ENCODE measurements around the gene UNC13B.
"Not testable (repeated sequence)": the region's sequence is repeated elsewhere in the genome, so short reads cannot be mapped to it uniquely, and the experiment has no call there.

The UNC13B gene

DNA sequence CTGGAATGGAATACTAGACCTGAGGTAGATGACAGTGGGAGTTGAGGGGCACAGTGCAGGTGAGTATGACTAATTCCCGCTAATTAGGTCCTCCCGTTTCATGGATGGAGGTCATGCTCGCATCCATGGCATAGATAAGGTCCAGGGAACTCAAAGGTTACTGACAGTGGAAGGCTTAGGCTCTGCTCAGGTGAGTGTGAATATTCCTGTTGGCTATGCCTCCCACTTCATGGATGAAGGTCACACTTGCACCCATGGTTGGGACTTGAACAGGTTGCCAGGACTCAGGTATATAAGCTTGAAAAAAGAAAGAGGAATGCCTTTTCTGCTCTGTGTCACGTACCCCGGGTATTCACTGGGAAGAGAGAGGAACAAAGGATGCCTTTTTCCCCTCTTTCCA is 19.8 kb upstream of the UNC13B start:
- no peak for DNase-seq (ENCODE audit: low read depth)
- TF ChIP-seq, protein P1, sequence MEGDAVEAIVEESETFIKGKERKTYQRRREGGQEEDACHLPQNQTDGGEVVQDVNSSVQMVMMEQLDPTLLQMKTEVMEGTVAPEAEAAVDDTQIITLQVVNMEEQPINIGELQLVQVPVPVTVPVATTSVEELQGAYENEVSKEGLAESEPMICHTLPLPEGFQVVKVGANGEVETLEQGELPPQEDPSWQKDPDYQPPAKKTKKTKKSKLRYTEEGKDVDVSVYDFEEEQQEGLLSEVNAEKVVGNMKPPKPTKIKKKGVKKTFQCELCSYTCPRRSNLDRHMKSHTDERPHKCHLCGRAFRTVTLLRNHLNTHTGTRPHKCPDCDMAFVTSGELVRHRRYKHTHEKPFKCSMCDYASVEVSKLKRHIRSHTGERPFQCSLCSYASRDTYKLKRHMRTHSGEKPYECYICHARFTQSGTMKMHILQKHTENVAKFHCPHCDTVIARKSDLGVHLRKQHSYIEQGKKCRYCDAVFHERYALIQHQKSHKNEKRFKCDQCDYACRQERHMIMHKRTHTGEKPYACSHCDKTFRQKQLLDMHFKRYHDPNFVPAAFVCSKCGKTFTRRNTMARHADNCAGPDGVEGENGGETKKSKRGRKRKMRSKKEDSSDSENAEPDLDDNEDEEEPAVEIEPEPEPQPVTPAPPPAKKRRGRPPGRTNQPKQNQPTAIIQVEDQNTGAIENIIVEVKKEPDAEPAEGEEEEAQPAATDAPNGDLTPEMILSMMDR (conservative IDR thresholded peaks at IDR 0.05; ENCODE audit: low read length): no peak
- no peak overlapping the region for H3K4me3 ChIP-seq (ENCODE audit: low read length)

DNA sequence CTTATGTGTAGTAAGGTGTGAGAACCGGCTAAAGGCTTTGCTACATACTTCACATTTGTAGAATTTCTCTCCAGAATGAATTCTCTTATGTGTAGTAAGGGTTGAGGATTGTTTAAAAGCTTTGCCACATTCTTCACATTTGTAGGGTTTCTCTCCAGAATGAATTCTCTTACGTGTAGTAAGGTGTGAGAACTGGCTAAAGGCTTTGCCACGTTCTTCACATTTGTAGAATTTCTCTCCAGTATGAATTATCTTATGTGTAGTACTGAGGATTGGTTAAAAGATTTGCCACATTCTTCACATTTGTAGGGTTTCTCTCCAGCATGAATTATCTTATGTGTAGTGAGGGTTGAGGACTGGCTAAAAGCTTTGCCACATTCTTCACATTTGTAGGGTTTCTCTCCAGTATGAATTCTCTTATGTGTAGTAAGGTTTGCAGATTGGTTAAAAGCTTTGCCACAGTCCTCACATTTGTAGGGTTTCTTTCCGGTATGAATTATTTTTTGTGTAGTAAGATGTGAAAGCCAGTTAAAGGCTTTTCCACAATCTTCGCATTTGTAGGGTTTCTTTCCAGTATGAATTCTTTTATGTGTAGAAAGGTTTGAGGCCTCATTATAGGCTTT is 13.8 kb upstream of the UNC13B start:
- H3K4me3 ChIP-seq (ENCODE audit: low read length); DNase-seq (ENCODE audit: low read depth): not testable (repeated sequence)

GRCh38 chr9:35152926-35153325 is 8.9 kb upstream of the UNC13B start:
- TF ChIP-seq, protein P1 (conservative IDR thresholded peaks at IDR 0.05; ENCODE audit: low read length): no peak
- DNase-seq (ENCODE audit: low read depth): no peak
- no peak overlapping the region for H3K4me3 ChIP-seq (ENCODE audit: low read length)

- H3K4me3 ChIP-seq (ENCODE audit: low read length): no peak overlapping the region
- TF ChIP-seq, protein P1 (conservative IDR thresholded peaks at IDR 0.05; ENCODE audit: low read length): no peak
- no peak for DNase-seq (ENCODE audit: low read depth)
Measured at GRCh38 chr9:35156781-35157180, 5.0 kb upstream of the UNC13B start.

DNA sequence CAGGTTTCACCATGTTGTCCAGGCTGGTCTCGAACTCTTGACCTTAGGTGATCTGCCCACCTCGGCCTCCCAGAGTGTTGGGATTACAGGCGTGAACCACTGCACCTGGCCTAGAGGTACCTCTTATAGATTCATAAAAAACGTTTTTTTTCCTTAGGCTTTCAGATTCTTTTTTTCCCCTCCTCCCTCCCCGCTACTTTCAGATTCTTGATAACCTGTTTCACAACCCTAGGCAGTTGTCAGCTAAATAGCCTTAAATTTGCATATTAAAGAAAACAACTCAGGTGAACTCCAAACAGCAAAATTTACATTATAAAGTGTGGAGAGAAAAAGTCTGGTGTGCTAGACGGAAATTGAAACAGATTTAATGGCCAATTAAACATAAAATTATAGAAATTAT is 4.0 kb upstream of the UNC13B start:
- not testable (repeated sequence) for DNase-seq (ENCODE audit: low read depth); H3K4me3 ChIP-seq (ENCODE audit: low read length)

- TF ChIP-seq, protein P1 (conservative IDR thresholded peaks at IDR 0.05; ENCODE audit: low read length): no peak
- no peak overlapping the region for H3K4me3 ChIP-seq (ENCODE audit: low read length)
- DNase-seq (ENCODE audit: low read depth): no peak
Measured at GRCh38 chr9:35158501-35159280, 3.1 kb upstream of the UNC13B start.

GRCh38 chr9:35162605-35163315 is 951 bp downstream of the UNC13B start:
- DNase-seq (ENCODE audit: low read depth): peak; percentile 3
- TF ChIP-seq, protein P1 (conservative IDR thresholded peaks at IDR 0.05; ENCODE audit: low read length): no peak
- H3K4me3 ChIP-seq (ENCODE audit: low read length): peak overlapping the region; percentile 86

DNA sequence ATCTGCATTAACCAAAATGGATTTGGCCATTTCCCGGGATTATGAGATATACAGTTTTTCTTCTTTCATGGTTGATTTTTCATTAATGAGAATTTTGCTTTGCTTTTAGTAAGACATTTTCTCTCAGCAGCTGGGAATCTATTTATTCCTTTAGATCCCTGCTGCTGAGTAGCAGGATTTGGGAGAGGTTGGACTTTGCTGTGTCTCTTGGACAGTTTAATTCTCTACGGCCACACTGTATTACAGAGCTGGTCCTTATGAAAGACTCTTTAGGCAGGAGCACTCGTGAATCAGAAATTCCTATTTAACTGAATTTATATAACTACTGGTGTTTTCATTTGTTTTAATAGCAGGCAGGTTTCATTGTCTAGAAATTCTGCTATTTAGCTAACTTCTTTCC is 1.6 kb downstream of the UNC13B start:
- H3K4me3 ChIP-seq (ENCODE audit: low read length): no peak overlapping the region
- TF ChIP-seq, protein P1 (conservative IDR thresholded peaks at IDR 0.05; ENCODE audit: low read length): no peak
- no peak for DNase-seq (ENCODE audit: low read depth)

Measured in AG10803 (cell line).